Measurements from ENCODE around the gene ANKH. TPM values are rescaled to one million over a fixed set of nuclear protein-coding genes. Genes with fewer than 3 reads are reported as not detected.

The ANKH gene
- polyA plus RNA-seq, 4 donors, result 33.0 to 82.2 (median 41.9) TPM

GRCh38 chr5:14759744-14760547 lies 111.6 kb downstream of the ANKH start:
- no peak overlapping the region for H3K27ac ChIP-seq (ENCODE audit: low read depth in 1 of 3, low read length in 2 of 3)
- peaks cover 0 to 32% (median 1%) of the 10 kb centered on the region in 3 donors for H3K36me3 ChIP-seq (ENCODE audit: control insufficient read depth in 3 of 3, insufficient read depth in 2 of 3, low read depth in 1 of 3, low read length in 3 of 3)
- peaks cover 0 to 3% (median 0%) of the 10 kb centered on the region in 3 donors for H3K4me1 ChIP-seq (ENCODE audit: control insufficient read depth in 3 of 3, insufficient read depth in 2 of 3, low read depth in 1 of 3, low read length in 2 of 3)
- 77 to 82% (median 80%) methylated on average over 6 of the region's 6 CpGs for WGBS, 3 donors
- FAIRE-seq (no peak), DNase-seq (no peak)
- H3K27me3 ChIP-seq (ENCODE audit: control insufficient read depth in 3 of 3, insufficient read depth in 3 of 3, low read length in 3 of 3), result no peaks in the 10 kb centered on the region
- no peaks in the 10 kb centered on the region for H3K9me3 ChIP-seq (ENCODE audit: control insufficient read depth in 2 of 2, insufficient read depth in 1 of 2, low read depth in 1 of 2, low read length in 1 of 2)
- H3K4me3 ChIP-seq (ENCODE audit: low read depth in 1 of 3, low read length in 3 of 3), result no peak overlapping the region

DNA sequence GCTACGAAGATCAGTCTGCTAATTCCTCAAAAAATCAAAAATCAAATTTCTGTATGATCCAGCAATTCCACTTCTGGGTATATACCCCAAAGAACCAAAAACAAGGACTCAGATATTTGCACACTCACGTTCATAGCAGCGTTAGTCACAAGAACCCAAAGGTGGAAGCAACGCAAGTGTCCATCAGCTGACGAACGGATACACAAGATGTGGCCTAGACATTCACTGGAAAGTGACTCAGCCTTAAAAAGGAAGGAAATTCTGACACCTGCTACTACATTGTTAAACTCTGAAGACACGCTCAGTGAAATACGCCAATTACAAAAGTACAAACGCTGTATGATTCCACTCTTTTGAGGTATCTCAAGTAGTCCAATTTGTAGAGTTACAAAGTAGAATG lies 113.7 kb downstream of the ANKH start:
- peaks cover 0 to 3% (median 0%) of the 10 kb centered on the region in 3 donors for H3K4me1 ChIP-seq (ENCODE audit: control insufficient read depth in 3 of 3, insufficient read depth in 2 of 3, low read depth in 1 of 3, low read length in 2 of 3)
- WGBS, 3 donors, result 87 to 94% (median 92%) methylated on average over 9 of the region's 9 CpGs
- H3K4me3 ChIP-seq (ENCODE audit: low read depth in 1 of 3, low read length in 3 of 3), result no peak overlapping the region
- H3K36me3 ChIP-seq (ENCODE audit: control insufficient read depth in 3 of 3, insufficient read depth in 2 of 3, low read depth in 1 of 3, low read length in 3 of 3), result peaks cover 0 to 33% (median 3%) of the 10 kb centered on the region in 3 donors
- no peaks in the 10 kb centered on the region for H3K27me3 ChIP-seq (ENCODE audit: control insufficient read depth in 3 of 3, insufficient read depth in 3 of 3, low read length in 3 of 3)
- H3K9me3 ChIP-seq (ENCODE audit: control insufficient read depth in 2 of 2, insufficient read depth in 1 of 2, low read depth in 1 of 2, low read length in 1 of 2), result no peaks in the 10 kb centered on the region
- no peak overlapping the region for H3K27ac ChIP-seq (ENCODE audit: low read depth in 1 of 3, low read length in 2 of 3)
- DNase-seq, result no peak
- FAIRE-seq, result no peak

DNA sequence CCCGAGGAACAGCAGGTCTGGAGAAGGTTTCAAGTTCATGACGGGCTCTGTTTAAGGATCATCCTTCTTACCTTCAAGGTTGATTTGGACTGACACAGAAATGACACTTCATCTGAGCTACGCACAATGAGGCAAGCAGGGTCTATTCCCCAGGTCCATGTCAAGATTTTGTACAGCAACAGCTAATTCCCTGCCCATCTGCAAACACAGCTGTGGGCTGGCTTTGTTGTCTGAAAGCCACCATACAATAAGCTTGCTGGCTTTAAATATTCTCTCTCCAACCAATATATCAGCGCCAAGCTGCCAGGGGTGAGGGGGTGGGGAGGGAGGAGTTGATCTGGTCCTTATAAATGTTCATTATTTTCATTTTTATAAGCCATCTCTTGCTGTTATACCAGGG lies 115.1 kb downstream of the ANKH start:
- Histone ChIP-seq H3K27ac (ENCODE audit: low read depth in 1 of 3, low read length in 2 of 3) (no peak overlapping the region), H3K4me1 (ENCODE audit: control insufficient read depth in 3 of 3, insufficient read depth in 2 of 3, low read depth in 1 of 3, low read length in 2 of 3) (peaks cover 0 to 3% (median 0%) of the 10 kb centered on the region in 3 donors), H3K27me3 (ENCODE audit: control insufficient read depth in 3 of 3, insufficient read depth in 3 of 3, low read length in 3 of 3) (no peaks in the 10 kb centered on the region), H3K36me3 (ENCODE audit: control insufficient read depth in 3 of 3, insufficient read depth in 2 of 3, low read depth in 1 of 3, low read length in 3 of 3) (peaks cover 0 to 40% (median 6%) of the 10 kb centered on the region in 3 donors), H3K9me3 (ENCODE audit: control insufficient read depth in 2 of 2, insufficient read depth in 1 of 2, low read depth in 1 of 2, low read length in 1 of 2) (no peaks in the 10 kb centered on the region), H3K4me3 (ENCODE audit: low read depth in 1 of 3, low read length in 3 of 3) (no peak overlapping the region)
- DNase-seq, result no peak
- FAIRE-seq, result no peak
- WGBS, 3 donors, result 93 to 97% (median 95%) methylated on average over 4 of the region's 4 CpGs

GRCh38 chr5:14753947-14754346 lies 117.6 kb downstream of the ANKH start:
- no peaks in the 10 kb centered on the region for H3K27me3 ChIP-seq (ENCODE audit: control insufficient read depth in 3 of 3, insufficient read depth in 3 of 3, low read length in 3 of 3)
- DNase-seq (no peak), FAIRE-seq (no peak)
- no peaks in the 10 kb centered on the region for H3K4me1 ChIP-seq (ENCODE audit: control insufficient read depth in 3 of 3, insufficient read depth in 2 of 3, low read depth in 1 of 3, low read length in 2 of 3)
- H3K4me3 ChIP-seq (ENCODE audit: low read depth in 1 of 3, low read length in 3 of 3), result no peak overlapping the region
- peaks cover 2 to 37% (median 17%) of the 10 kb centered on the region in 3 donors for H3K36me3 ChIP-seq (ENCODE audit: control insufficient read depth in 3 of 3, insufficient read depth in 2 of 3, low read depth in 1 of 3, low read length in 3 of 3)
- 79 to 90% (median 87%) methylated on average over 3 of the region's 3 CpGs for WGBS, 3 donors
- H3K9me3 ChIP-seq (ENCODE audit: control insufficient read depth in 2 of 2, insufficient read depth in 1 of 2, low read depth in 1 of 2, low read length in 1 of 2), result no peaks in the 10 kb centered on the region
- no peak overlapping the region for H3K27ac ChIP-seq (ENCODE audit: low read depth in 1 of 3, low read length in 2 of 3)

GRCh38 chr5:14753292-14753691 lies 118.3 kb downstream of the ANKH start:
- Histone ChIP-seq H3K27ac (ENCODE audit: low read depth in 1 of 3, low read length in 2 of 3) (no peak overlapping the region), H3K36me3 (ENCODE audit: control insufficient read depth in 3 of 3, insufficient read depth in 2 of 3, low read depth in 1 of 3, low read length in 3 of 3) (peaks cover 2 to 40% (median 21%) of the 10 kb centered on the region in 3 donors), H3K4me1 (ENCODE audit: control insufficient read depth in 3 of 3, insufficient read depth in 2 of 3, low read depth in 1 of 3, low read length in 2 of 3) (no peaks in the 10 kb centered on the region), H3K9me3 (ENCODE audit: control insufficient read depth in 2 of 2, insufficient read depth in 1 of 2, low read depth in 1 of 2, low read length in 1 of 2) (no peaks in the 10 kb centered on the region), H3K4me3 (ENCODE audit: low read depth in 1 of 3, low read length in 3 of 3) (no peak overlapping the region), H3K27me3 (ENCODE audit: control insufficient read depth in 3 of 3, insufficient read depth in 3 of 3, low read length in 3 of 3) (no peaks in the 10 kb centered on the region)
- FAIRE-seq (no peak), DNase-seq (peak in 1 of 2 donors; percentile 8)
- 88 to 89% (median 89%) methylated on average over 6 of the region's 6 CpGs for WGBS, 3 donors

DNA sequence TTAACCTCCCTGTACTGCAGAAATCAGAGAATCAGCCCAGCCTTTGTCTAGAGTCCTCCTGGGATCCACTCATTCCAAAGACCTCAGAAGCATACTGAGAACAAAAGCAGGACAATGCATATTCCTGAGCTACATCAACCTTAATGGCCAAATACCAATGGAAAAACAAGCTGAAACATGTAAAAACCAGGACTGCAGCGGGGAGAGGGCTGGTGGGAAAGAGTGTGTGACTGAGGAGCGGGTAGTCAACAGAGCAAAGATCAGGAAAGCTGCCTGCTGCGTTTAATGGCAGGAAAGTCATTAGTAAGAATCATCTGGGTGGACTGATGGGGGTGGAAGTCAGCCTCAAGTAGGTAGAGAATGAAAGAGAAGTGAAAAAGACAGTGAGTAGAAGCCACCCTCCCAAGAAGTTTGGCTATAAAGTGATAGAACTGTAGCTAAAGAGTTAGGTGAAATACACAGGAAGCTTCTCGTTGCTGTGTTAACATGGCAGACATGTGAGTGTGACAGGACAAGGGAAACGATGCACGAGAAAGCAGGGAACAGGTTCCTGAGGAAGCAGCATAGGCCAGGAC lies 119.0 kb downstream of the ANKH start:
- DNase-seq (no peak), FAIRE-seq (no peak)
- Histone ChIP-seq H3K4me3 (ENCODE audit: low read depth in 1 of 3, low read length in 3 of 3) (no peak overlapping the region), H3K36me3 (ENCODE audit: control insufficient read depth in 3 of 3, insufficient read depth in 2 of 3, low read depth in 1 of 3, low read length in 3 of 3) (peaks cover 3 to 42% (median 25%) of the 10 kb centered on the region in 3 donors), H3K27ac (ENCODE audit: low read depth in 1 of 3, low read length in 2 of 3) (no peak overlapping the region), H3K9me3 (ENCODE audit: control insufficient read depth in 2 of 2, insufficient read depth in 1 of 2, low read depth in 1 of 2, low read length in 1 of 2) (no peaks in the 10 kb centered on the region), H3K4me1 (ENCODE audit: control insufficient read depth in 3 of 3, insufficient read depth in 2 of 3, low read depth in 1 of 3, low read length in 2 of 3) (no peaks in the 10 kb centered on the region), H3K27me3 (ENCODE audit: control insufficient read depth in 3 of 3, insufficient read depth in 3 of 3, low read length in 3 of 3) (no peaks in the 10 kb centered on the region)
- 77 to 91% (median 78%) methylated on average over 6 of the region's 6 CpGs for WGBS, 3 donors

DNA sequence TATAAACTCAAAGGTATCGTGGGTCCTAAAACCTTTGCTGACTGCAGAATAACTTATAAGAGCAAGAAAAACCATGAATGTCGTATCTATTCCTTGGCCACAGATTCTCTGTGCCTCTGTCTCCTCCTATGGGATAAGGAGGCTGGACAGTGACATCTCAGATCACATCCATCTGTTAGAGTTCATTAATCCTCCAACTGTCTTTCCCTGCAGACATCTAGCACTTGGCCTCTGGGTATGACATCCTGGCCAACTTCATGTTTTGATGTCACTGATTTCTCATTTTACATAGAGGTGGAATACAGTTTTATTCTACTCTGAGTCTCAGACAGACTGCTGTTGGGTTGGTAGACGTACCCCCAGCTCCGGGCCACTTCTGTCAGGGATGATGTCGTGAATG lies 120.9 kb downstream of the ANKH start:
- Histone ChIP-seq H3K36me3 (ENCODE audit: control insufficient read depth in 3 of 3, insufficient read depth in 2 of 3, low read depth in 1 of 3, low read length in 3 of 3) (peaks cover 3 to 49% (median 26%) of the 10 kb centered on the region in 3 donors), H3K27me3 (ENCODE audit: control insufficient read depth in 3 of 3, insufficient read depth in 3 of 3, low read length in 3 of 3) (no peaks in the 10 kb centered on the region), H3K9me3 (ENCODE audit: control insufficient read depth in 2 of 2, insufficient read depth in 1 of 2, low read depth in 1 of 2, low read length in 1 of 2) (no peaks in the 10 kb centered on the region), H3K4me3 (ENCODE audit: low read depth in 1 of 3, low read length in 3 of 3) (no peak overlapping the region), H3K4me1 (ENCODE audit: control insufficient read depth in 3 of 3, insufficient read depth in 2 of 3, low read depth in 1 of 3, low read length in 2 of 3) (no peaks in the 10 kb centered on the region), H3K27ac (ENCODE audit: low read depth in 1 of 3, low read length in 2 of 3) (no peak overlapping the region)
- WGBS, 3 donors, result 83 to 97% (median 97%) methylated on average over 5 of the region's 5 CpGs
- DNase-seq (no peak), FAIRE-seq (no peak)

DNA sequence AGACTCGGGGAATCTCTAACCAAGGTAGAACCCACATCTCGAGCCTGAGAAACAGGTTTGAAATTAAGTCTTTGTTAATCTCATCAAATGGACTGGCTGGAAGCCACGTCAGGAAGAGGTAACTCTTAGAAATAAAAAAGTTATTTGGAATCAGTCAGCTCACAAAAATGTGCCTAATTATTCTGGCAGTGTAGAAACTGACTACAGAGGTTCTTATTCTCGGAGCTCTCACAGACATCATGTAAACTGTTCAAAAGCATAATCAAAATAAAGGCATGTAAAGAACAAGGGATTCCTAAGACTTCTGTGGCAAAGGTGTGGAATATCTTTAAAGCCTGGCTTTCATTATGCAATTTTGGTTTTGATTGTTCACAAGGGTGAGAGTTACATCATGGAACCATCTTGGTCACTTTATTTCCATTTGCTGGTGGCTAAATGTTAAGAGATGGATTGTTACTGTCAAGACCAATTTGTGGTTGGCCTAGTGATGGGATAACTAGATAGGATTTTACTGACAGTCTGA lies 121.9 kb downstream of the ANKH start:
- no peak for DNase-seq
- Histone ChIP-seq H3K36me3 (ENCODE audit: control insufficient read depth in 3 of 3, insufficient read depth in 2 of 3, low read depth in 1 of 3, low read length in 3 of 3) (peaks cover 3 to 51% (median 29%) of the 10 kb centered on the region in 3 donors), H3K4me1 (ENCODE audit: control insufficient read depth in 3 of 3, insufficient read depth in 2 of 3, low read depth in 1 of 3, low read length in 2 of 3) (no peaks in the 10 kb centered on the region), H3K4me3 (ENCODE audit: low read depth in 1 of 3, low read length in 3 of 3) (no peak overlapping the region), H3K27me3 (ENCODE audit: control insufficient read depth in 3 of 3, insufficient read depth in 3 of 3, low read length in 3 of 3) (no peaks in the 10 kb centered on the region), H3K9me3 (ENCODE audit: control insufficient read depth in 2 of 2, insufficient read depth in 1 of 2, low read depth in 1 of 2, low read length in 1 of 2) (no peaks in the 10 kb centered on the region), H3K27ac (ENCODE audit: low read depth in 1 of 3, low read length in 2 of 3) (no peak overlapping the region)
- FAIRE-seq, result no peak
- 88 to 90% (median 89%) methylated on average over 4 of the region's 4 CpGs for WGBS, 3 donors
